Gastrocnemius medialis (tissue), 4 donors: ENCODE measurements around the gene PRPSAP2.

Source experiments
- POLR2A ChIP-seq, 2 donors: fragments of 450-650 bp; IDR thresholded peaks; one replicate each; pipeline ENCODE4 v1.6.1; 2017; ENCODE audit warnings: antibody characterized with exemption in 2 of 2, mild to moderate bottlenecking in 2 of 2, moderate library complexity in 2 of 2
- TF ChIP-seq, protein P1 (sequence below), 5 experiments: fragments of 450-650 bp in 3 of 5; fragments of 200-600 bp in 2 of 5; sonication (generic) in 2 of 5; IDR thresholded peaks in 4 of 5; conservative IDR thresholded peaks in 1 of 5; 1 replicate in 4 of 5; 2 replicates in 1 of 5; pipeline ENCODE4 v1.5.1; 2016 to 2019; ENCODE audit warnings: antibody characterized with exemption in 5 of 5, mild to moderate bottlenecking in 3 of 5, moderate library complexity in 3 of 5

DNA sequence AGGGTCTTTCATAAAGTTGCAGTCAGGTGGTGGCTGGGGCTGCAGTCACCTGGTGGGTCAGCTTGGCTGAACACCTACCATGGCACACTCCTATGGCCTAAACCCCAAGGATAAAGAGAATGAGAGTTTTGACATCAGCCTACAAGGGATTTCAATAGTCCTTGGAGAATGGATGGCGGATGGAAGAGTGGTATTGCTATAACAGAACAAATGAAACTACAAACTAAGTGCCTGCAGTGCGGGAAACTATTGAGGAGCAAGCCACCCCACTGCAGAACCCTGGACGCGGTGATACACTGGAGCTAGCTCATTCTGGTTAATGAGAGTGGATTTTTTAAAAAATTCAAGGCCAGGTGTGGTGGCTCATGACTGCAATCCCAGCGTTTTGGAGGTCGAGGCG, 3.0 kb upstream of the PRPSAP2 start:
- TF ChIP-seq POLR2A (IDR thresholded peaks at IDR 0.05): no peak
- TF ChIP-seq, protein P1, sequence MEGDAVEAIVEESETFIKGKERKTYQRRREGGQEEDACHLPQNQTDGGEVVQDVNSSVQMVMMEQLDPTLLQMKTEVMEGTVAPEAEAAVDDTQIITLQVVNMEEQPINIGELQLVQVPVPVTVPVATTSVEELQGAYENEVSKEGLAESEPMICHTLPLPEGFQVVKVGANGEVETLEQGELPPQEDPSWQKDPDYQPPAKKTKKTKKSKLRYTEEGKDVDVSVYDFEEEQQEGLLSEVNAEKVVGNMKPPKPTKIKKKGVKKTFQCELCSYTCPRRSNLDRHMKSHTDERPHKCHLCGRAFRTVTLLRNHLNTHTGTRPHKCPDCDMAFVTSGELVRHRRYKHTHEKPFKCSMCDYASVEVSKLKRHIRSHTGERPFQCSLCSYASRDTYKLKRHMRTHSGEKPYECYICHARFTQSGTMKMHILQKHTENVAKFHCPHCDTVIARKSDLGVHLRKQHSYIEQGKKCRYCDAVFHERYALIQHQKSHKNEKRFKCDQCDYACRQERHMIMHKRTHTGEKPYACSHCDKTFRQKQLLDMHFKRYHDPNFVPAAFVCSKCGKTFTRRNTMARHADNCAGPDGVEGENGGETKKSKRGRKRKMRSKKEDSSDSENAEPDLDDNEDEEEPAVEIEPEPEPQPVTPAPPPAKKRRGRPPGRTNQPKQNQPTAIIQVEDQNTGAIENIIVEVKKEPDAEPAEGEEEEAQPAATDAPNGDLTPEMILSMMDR (IDR thresholded peaks at IDR 0.05 in 4 of 5, conservative IDR thresholded peaks at IDR 0.05 in 1 of 5): no peak
